IMR-90 (cell line): ENCODE data around the gene RPTOR. TPM values are rescaled to one million over a fixed set of nuclear protein-coding genes. Genes with fewer than 3 reads are reported as not detected.

Source experiments
- ATAC-seq: fragments of 200-7000 bp; cut with Tn5 transposase; 2 replicates; pipeline ENCODE4 v1.9.1; 2020; ENCODE audit warnings: low read depth, mild to moderate bottlenecking, moderate library complexity
- BruUV-seq: library from RNA; stranded (reverse); fragments of 400-500 nt; replicated peaks from 2 replicates; lab custom pipeline; 2021; lab: Mats Ljungman, UMichigan
- CTCF ChIA-PET: fragments of 300-600 bp; formaldehyde crosslinking; extraction: SDS; loops from one replicate; lab custom pipeline; 2021; ENCODE audit warnings: antibody characterized with exemption; lab: Yijun Ruan, JAX
- POLR2A ChIA-PET: fragments of 300-600 bp; sonication (Branson Sonifier 250); formaldehyde crosslinking; loops from one replicate; lab custom pipeline; 2022; ENCODE audit warnings: antibody characterized with exemption; ENCODE audit not compliant: unreplicated experiment; lab: Charles Lee
- DNase-seq: peaks from one replicate; pipeline ENCODE4 v3.0.0; 2013
- H2AFZ ChIP-seq: replicated peaks from 2 replicates; pipeline ENCODE3; 2013; ENCODE audit warnings: low read length, mild to moderate bottlenecking; ENCODE audit not compliant: poor library complexity
- H2AK5ac ChIP-seq: 2 replicates; pipeline ENCODE4 v1.6.1; 2013; ENCODE audit warnings: low read depth, low read length, inconsistent platforms
- H2AK9ac ChIP-seq: replicated peaks from 2 replicates; pipeline ENCODE3; 2013; ENCODE audit warnings: mild to moderate bottlenecking, low read depth, low read length, moderate library complexity; ENCODE audit not compliant: poor library complexity
- H2BK120ac ChIP-seq: 2 replicates; pipeline ENCODE4 v1.6.1; 2013; ENCODE audit warnings: low read depth, low read length, inconsistent platforms
- H2BK15ac ChIP-seq: 3 replicates; pipeline ENCODE4 v1.6.1; 2013; ENCODE audit warnings: low read depth, low read length, inconsistent platforms
- H2BK20ac ChIP-seq: 2 replicates; pipeline ENCODE4 v1.6.1; 2013; ENCODE audit warnings: low read depth, mild to moderate bottlenecking, inconsistent platforms, low read length, moderate library complexity
- H2BK5ac ChIP-seq: 2 replicates; pipeline ENCODE4 v1.6.1; 2013; ENCODE audit warnings: mild to moderate bottlenecking, low read depth, low read length, inconsistent platforms; ENCODE audit not compliant: poor library complexity, severe bottlenecking
- H3K14ac ChIP-seq: replicated peaks from 2 replicates; pipeline ENCODE4 v1.6.1; 2013; ENCODE audit warnings: low read depth, low read length, inconsistent platforms
- H3K18ac ChIP-seq: 2 replicates; pipeline ENCODE4 v1.6.1; 2013; ENCODE audit warnings: low read depth, low read length, control low read depth
- H3K23ac ChIP-seq: 2 replicates; pipeline ENCODE4 v1.6.1; 2013; ENCODE audit warnings: low read depth, low read length, inconsistent platforms
- H3K27ac ChIP-seq: 2 replicates; pipeline ENCODE4 v1.5.1; 2013; ENCODE audit warnings: mild to moderate bottlenecking, control low read depth, low read length; ENCODE audit not compliant: insufficient read depth
- H3K27me3 ChIP-seq: 2 replicates; pipeline ENCODE4 v1.6.1; 2013; ENCODE audit warnings: low read length; ENCODE audit not compliant: control insufficient read depth, insufficient read depth
- H3K36me3 ChIP-seq: 2 replicates; pipeline ENCODE4 v1.6.1; 2013; ENCODE audit warnings: low read length, mixed read lengths; ENCODE audit not compliant: control insufficient read depth, insufficient read depth
- H3K4ac ChIP-seq: 2 replicates; pipeline ENCODE4 v1.6.1; 2013; ENCODE audit warnings: low read depth, low read length, inconsistent platforms
- H3K4me1 ChIP-seq: 2 replicates; pipeline ENCODE4 v1.6.1; 2013; ENCODE audit warnings: low read length, mixed read lengths; ENCODE audit not compliant: control insufficient read depth, insufficient read depth
- H3K4me2 ChIP-seq: 2 replicates; pipeline ENCODE4 v1.6.1; 2013; ENCODE audit warnings: low read depth, mild to moderate bottlenecking, control low read depth, low read length, moderate library complexity
- H3K4me3 ChIP-seq: 2 replicates; pipeline ENCODE4 v1.5.1; 2013; ENCODE audit warnings: low read depth, mild to moderate bottlenecking, control low read depth, low read length, moderate library complexity; ENCODE audit not compliant: insufficient read depth
- H3K56ac ChIP-seq: 2 replicates; pipeline ENCODE4 v1.6.1; 2013; ENCODE audit warnings: low read length, inconsistent platforms; ENCODE audit not compliant: insufficient read depth; ENCODE audit errors: extremely low read depth
- H3K79me1 ChIP-seq, 2 experiments: 2 replicates each; pipeline ENCODE4 v1.6.1; 2013; ENCODE audit warnings: low read length in 2 of 2, inconsistent platforms in 1 of 2, low read depth in 1 of 2
- H3K9ac ChIP-seq: 2 replicates; pipeline ENCODE4 v1.6.1; 2013; ENCODE audit warnings: low read depth, low read length, control low read depth
- H3K9me1 ChIP-seq: 2 replicates; pipeline ENCODE4 v1.6.1; 2013; ENCODE audit warnings: low read length, inconsistent platforms; ENCODE audit not compliant: insufficient read depth
- H3K9me3 ChIP-seq: 2 replicates; pipeline ENCODE4 v1.6.1; 2013; ENCODE audit warnings: low read length; ENCODE audit not compliant: control insufficient read depth, insufficient read depth
- H4K20me1 ChIP-seq: 2 replicates; pipeline ENCODE4 v1.6.1; 2013; ENCODE audit warnings: low read length, inconsistent platforms; ENCODE audit not compliant: insufficient read depth
- H4K5ac ChIP-seq: 2 replicates; pipeline ENCODE4 v1.6.1; 2013; ENCODE audit warnings: mild to moderate bottlenecking, low read depth, low read length, control low read depth
- H4K8ac ChIP-seq, 2 experiments: 2 replicates each; pipeline ENCODE4 v1.6.1; 2013; ENCODE audit warnings: low read depth in 2 of 2, low read length in 2 of 2, control low read depth in 1 of 2, inconsistent platforms in 1 of 2
- H4K91ac ChIP-seq: 2 replicates; pipeline ENCODE4 v1.6.1; 2013; ENCODE audit warnings: low read depth, low read length, inconsistent platforms; ENCODE audit not compliant: insufficient read depth
- CTCF ChIP-seq: conservative IDR thresholded peaks from 2 replicates; pipeline ENCODE4 v1.5.1; 2012; ENCODE audit warnings: mild to moderate bottlenecking, low read depth, low read length, improper control_type of control experiment
- MXI1 ChIP-seq: IDR thresholded peaks from 2 replicates; pipeline ENCODE4 v1.6.1; 2012; ENCODE audit warnings: low read depth, mild to moderate bottlenecking, low read length, moderate library complexity, borderline replicate concordance
- USF2 ChIP-seq: fragments of 150-350 bp; IDR thresholded peaks from 2 replicates; pipeline ENCODE4 v1.6.1; 2017; ENCODE audit warnings: mild to moderate bottlenecking, antibody characterized with exemption, low read length, low read depth
- WGBS, 2 experiments: methylation state at CpG; one replicate each; pipeline versions ENCODE4 v1.1.5 to v1.1.7; 2013; ENCODE audit warnings: missing lambda C conversion rate in 2 of 2; ENCODE audit not compliant: insufficient read length in 1 of 2; ENCODE audit errors: extremely low coverage in 2 of 2; 5-methylcytosine and 5-hydroxymethylcytosine counted together
- dilution Hi-C: fragments of 300-500 bp; cut with HindIII; formaldehyde crosslinking; loops from one replicate; pipeline ENCODE4 v1.14.3; 2018; ENCODE audit warnings: low sequenced_read_pairs; ENCODE audit not compliant: unreplicated experiment
- in situ Hi-C: fragments of 300-500 bp; cut with MboI; formaldehyde crosslinking; loops from 3 replicates; pipeline ENCODE4 v1.14.3; 2019; ENCODE audit warnings: low sequenced_read_pairs, inconsistent platforms, mixed read lengths
- intact Hi-C: fragments of 100-400 bp; cut with micrococcal nuclease; formaldehyde crosslinking; loops from 2 replicates; pipeline ENCODE4 v1.10.0; 2022
- polyA plus RNA-seq, 3 experiments: library from polyadenylated mRNA; depleted of rRNA; stranded (reverse); fragments of >200 nt; gene quantifications; 2 replicates each; pipeline ENCODE4 v1.2.3, GENCODE V29; 2012; ENCODE audit warnings: low replicate concordance in 1 of 3
- total RNA-seq: library from RNA; depleted of rRNA; stranded (reverse); fragments of >200 nt; gene quantifications from 2 replicates; pipeline ENCODE4 v1.2.3, GENCODE V29; 2012

The RPTOR gene
- total and polyA plus RNA-seq, 2 of the 4 experiments (the other 2 are of a cell fraction), result 10.8 to 14.7 TPM

GRCh38 chr17:80961541-80962330 is 417.1 kb downstream of the RPTOR start:
- H3K9ac ChIP-seq, result no peak overlapping the region

More at GRCh38 chr17:80961541-80962330, 417.1 kb downstream of the RPTOR start:
- Histone ChIP-seq H4K5ac (no peak overlapping the region), H3K27ac (no peak overlapping the region), H2BK20ac (no peak overlapping the region), H4K91ac (no peak overlapping the region), H3K79me1 (0 out of 4 replicates have a peak, but pooled peaks cover 0 to 2% of the 10 kb centered on the region in 2 experiments), H2AK9ac (peak overlapping the region; percentile 42), H3K18ac (no peak overlapping the region), H2AFZ (no peak overlapping the region), H3K9me1 (0 out of 2 replicates have a peak, but pooled peaks cover 7% of the 10 kb centered on the region), H3K9me3 (no peaks in the 10 kb centered on the region), H4K20me1 (no peaks in the 10 kb centered on the region), H3K27me3 (no peaks in the 10 kb centered on the region), H3K4me2 (no peak overlapping the region), H3K14ac (no peak overlapping the region), H3K4me1 (peaks cover 13% of the 10 kb centered on the region), H3K56ac (no peak overlapping the region), H3K23ac (no peak overlapping the region), H3K4ac (no peak overlapping the region), H4K8ac (no peak overlapping the region), H2BK120ac (no peak overlapping the region), H3K4me3 (no peak overlapping the region), H2AK5ac (no peak overlapping the region), H2BK5ac (no peak overlapping the region), H2BK15ac (no peak overlapping the region), H3K36me3 (peaks cover 5% of the 10 kb centered on the region; the same call in 1 of the 2 replicates)
- ATAC-seq (no peak), DNase-seq (no peak)
- POLR2A ChIA-PET, result no interaction called here
- dilution Hi-C loops, result no loop called here
- TF ChIP-seq USF2, result no peak
- TF ChIP-seq MXI1, result no peak
- 0 out of 2 replicates have a peak, but pooled peaks have one; percentile 1 for TF ChIP-seq CTCF
- in situ Hi-C loops, result no loop called here
- intact Hi-C loops, result no loop called here
- WGBS, 2 experiments, result 75% methylated on average over 10 of the region's 21 CpGs; no CpG with 5 or more reads in 1 of the 2 experiments
- BruUV-seq, result no TSS peak
- CTCF ChIA-PET, result no interaction called here
